IMR-90 (cell line): ENCODE measurements around the gene ERVK3-1.

Experiments
- BHLHE40 ChIP-seq: fragments of 150-350 bp; IDR thresholded peaks from 2 replicates; pipeline ENCODE4 v1.6.1; 2016; ENCODE audit warnings: mild to moderate bottlenecking, low read depth, low read length
- CTCF ChIP-seq: conservative IDR thresholded peaks from 2 replicates; pipeline ENCODE4 v1.5.1; 2012; ENCODE audit warnings: mild to moderate bottlenecking, low read depth, low read length, improper control_type of control experiment
- ELK1 ChIP-seq: fragments of 150-350 bp; IDR thresholded peaks from 2 replicates; pipeline ENCODE4 v1.6.1; 2016; ENCODE audit warnings: low read depth, mild to moderate bottlenecking, low read length, moderate library complexity, borderline replicate concordance
- MAFK ChIP-seq: IDR thresholded peaks from 2 replicates; pipeline ENCODE4 v1.6.1; 2012; ENCODE audit warnings: low read depth, low read length, improper control_type of control experiment
- POLR2A ChIP-seq: IDR thresholded peaks from 2 replicates; pipeline ENCODE4 v1.6.1; 2012; ENCODE audit warnings: mild to moderate bottlenecking, low read depth, low read length
- USF2 ChIP-seq: fragments of 150-350 bp; IDR thresholded peaks from 2 replicates; pipeline ENCODE4 v1.6.1; 2017; ENCODE audit warnings: mild to moderate bottlenecking, antibody characterized with exemption, low read length, low read depth

- no peak for TF ChIP-seq CTCF
- no peak for TF ChIP-seq ELK1
- TF ChIP-seq POLR2A: no peak
- no peak for TF ChIP-seq USF2
- no peak for TF ChIP-seq MAFK
- TF ChIP-seq BHLHE40: no peak
Observed at GRCh38 chr19:58311345-58311865, 6.2 kb downstream of the ERVK3-1 start.
